Stimulated activated CD8-positive, alpha-beta memory T cell treated with anti-CD3 and anti-CD28 coated beads, Interleukin-15, amount 100 ng/mL, for 24 hours (primary cell): Measurements from ENCODE around the gene TMEM145.
"Not testable (repeated sequence)": the region's sequence is repeated elsewhere in the genome, so short reads cannot be mapped to it uniquely, and the experiment has no call there.

Experiments
- DNase-seq: peaks from one replicate; pipeline ENCODE4 v3.0.0-alpha.2; 2020; ENCODE audit warnings: low read depth

TMEM145 gene

DNA sequence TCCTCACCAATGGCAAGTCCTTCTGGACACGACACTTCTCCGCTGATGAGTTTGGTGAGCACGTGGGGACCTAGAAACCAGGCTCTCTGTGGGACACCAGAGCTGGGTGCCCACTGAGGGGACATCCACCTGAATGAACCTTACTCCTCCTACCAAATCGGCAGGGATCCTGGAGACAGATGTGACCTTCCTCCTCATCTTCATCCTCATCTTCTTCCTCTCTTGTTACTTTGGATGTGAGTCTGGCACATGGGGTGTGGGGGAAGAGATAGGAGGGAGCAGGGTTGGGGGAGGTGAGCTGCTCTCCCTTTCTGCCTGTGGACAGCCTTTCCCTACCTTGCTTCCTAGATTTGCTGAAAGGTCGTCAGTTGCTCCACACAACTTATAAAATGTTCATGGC, 1.9 kb downstream of the TMEM145 start:
- DNase-seq = no peak

DNA sequence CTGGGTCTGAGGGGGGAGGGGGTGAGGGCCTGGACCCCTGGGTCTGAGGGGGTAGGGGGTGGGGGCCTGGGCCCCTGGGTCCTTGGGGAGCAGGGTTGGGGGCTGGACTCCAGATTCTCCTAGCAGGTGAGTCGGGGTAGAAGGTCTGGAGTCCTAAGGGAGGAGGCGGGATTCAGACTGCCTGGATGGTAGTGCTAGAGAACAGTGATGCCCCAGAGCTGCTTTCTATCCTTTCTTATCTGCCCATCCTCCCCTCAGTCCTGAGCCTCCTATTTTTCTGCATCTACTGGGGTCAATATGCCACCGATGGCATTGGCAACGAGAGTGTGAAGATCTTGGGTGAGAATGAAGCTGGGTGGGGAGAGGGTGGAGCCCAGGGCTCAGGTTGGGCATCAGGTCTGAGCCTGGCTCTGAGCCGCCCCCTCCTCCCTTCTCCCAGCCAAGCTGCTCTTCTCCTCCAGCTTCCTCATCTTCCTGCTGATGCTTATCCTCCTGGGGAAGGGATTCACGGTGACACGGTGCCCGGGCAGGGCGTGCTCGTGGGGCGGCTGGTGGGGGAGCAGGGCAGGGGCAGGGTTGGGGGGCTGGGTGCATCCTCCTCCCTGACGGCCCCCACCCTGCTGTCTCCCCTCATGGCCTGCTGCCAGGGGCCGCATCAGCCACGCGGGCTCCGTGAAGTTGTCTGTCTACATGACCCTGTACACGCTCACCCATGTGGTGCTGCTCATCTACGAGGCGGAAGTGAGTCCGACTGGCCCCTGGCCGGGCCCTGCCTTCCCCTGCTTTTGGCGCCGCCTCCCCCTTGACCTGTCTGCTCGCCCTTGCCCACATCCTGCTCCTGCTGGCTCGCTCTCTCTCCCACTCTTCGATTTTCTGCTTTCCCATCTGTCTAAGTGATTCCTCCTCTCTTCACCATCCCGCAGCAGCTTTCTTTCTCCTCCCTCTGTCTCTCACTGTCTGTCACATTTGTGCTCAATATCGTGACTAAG, 3.4 kb downstream of the TMEM145 start:
- no peak for DNase-seq

DNA sequence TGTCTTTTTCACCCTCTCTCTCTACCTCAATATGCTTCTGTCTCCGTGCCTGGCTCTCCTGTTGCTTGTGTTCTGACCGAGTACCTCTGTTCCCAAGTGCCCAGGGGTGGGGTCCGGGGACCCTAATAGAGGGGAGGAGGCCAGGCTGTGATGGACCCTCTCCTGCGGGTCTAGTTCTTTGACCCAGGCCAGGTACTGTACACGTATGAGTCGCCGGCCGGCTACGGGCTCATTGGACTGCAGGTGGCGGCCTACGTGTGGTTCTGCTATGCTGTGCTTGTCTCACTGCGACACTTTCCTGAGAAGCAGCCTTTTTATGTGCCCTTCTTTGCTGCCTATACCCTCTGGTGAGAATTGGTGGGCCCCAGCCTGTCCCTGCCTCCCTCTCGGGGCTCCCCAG, 4.4 kb downstream of the TMEM145 start:
- no peak for DNase-seq

DNA sequence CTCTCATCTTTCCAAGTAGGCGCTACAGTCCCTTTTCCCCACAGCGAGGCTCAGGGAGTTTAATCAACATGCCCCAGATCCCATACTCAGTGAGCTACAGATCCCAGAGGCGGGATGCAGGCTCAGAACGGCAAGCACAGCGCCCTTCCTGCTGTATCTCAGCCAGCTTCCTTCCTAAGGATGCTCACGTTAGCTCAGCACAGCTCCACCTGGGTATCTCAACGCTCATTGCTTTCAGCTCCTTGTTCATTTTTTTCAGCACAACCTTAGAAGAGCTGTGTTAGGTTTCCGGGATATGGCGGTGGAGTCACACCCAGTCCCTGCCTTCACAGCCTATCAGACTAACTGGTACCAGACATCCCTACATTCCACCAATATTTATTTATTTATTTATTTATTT, 9.2 kb downstream of the TMEM145 start:
- DNase-seq = no peak

DNA sequence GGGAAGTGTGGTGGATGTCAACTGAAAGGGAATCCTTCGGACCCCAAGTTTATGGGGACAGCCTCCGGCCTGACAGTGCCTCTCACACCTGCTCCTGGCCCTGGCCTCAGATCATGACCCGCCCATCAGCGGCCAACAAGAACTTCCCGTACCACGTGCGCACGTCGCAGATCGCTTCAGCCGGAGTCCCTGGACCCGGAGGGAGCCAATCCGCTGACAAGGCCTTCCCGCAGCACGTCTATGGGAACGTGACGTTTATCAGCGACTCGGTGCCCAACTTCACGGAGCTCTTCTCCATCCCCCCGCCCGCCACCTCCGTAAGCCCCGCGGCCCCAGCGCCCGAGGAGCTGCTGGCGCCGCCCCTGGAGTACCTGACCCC, 10.4 kb downstream of the TMEM145 start:
- no peak for DNase-seq

DNA sequence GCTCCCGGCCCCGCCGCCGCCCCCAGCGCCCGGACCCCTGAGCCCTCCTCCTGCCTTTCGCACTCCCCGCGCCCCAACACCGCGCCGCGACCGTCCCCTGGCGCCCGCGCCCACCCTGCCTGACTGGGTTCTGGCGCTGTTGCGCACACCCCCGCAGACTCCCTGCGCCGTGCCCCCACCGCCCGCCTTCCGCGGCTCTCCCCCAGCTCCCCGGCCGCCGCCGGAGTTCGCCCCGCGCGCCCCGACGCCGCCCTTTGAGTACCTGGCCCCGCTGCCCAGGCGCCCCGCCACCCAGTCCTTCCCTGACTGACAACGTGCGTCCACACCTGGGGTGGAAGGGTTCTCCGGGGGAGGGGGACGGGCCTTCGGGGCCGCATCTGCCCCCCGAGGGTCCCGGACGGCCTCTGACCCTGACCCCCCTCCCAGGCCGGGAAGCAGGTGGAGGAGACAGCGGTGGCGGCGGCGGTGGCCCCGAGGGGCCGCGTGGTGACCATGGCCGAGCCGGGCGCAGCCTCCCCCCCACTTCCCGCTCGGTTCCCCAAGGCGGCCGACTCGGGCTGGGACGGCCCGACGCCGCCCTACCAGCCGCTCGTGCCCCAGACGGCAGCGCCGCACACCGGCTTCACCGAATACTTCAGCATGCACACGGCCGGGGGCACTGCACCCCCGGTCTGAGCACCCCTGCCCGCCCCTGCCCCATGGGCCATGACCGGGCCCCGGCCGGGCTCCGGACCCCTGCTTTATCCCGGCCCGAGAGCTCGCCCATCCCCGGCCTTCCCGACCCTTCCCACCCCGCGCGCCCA, 10.9 kb downstream of the TMEM145 start:
- DNase-seq = no peak

DNA sequence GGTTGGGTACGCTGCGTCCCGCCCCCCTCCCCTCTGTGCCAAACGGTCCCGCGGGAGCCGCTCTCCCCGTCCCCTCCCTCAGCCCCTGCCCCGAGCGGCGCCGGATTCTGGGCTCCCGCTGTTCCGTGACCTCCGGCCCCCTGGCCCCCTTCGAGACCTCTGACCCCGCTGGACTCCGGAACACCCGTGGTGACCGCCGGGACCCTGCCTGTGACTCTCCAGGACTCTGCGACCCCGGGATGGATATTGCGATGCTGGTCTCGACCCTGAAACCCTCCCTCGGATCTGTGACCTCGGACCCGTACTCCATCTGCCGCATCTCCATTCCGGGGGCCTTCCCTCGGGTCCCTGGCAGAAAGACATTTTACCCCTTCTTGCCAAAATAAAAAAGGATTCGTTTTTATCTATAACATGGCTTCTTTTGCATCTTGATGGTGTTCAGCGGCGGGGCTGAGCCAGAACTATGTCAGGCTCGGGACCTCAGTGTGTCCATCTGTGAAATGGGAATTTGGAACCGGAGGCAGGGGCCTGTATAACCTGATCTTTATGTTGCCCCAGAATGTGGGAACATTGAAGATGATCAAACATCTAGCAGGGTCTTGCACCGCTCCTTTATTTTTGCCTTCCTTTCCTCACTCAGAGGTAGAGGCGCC, 11.7 kb downstream of the TMEM145 start:
- DNase-seq = no peak

DNA sequence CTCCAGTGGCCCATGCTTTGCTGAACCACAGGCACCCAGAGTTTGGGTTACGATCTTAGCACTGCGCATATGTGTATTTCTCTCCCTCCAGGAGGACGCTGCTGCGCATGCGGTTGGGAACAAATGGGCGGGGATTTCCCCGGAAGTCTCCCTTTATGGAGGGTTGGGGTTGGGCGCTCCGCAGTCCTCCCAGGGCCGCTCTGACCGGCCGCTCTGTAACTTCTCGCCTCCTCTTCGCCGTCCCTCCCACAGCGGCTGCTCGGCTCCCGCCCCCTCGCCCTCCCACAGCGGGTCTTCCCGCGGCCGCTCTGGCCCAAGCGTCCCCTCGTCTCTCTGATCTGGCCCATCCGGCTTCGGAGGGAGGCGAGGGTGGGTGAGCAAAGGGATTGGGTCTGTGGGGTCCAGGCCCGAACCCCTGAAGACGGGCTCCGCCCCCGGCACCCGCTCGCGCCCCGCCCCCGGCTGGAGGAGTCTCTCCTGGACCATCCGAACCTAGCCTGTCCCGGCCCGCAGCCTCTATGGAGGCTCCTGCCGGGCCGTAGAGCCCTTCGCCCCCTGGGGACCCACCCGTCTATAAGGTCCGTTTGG, 12.3 kb downstream of the TMEM145 start, which contains the start of gene MEGF8:
Gene MEGF8 (plus strand): TSS at position 328 of the 588 bp plus-strand sequence. CDS start 609 bp downstream, outside the sequence.
- DNase-seq = peak; percentile 90

DNA sequence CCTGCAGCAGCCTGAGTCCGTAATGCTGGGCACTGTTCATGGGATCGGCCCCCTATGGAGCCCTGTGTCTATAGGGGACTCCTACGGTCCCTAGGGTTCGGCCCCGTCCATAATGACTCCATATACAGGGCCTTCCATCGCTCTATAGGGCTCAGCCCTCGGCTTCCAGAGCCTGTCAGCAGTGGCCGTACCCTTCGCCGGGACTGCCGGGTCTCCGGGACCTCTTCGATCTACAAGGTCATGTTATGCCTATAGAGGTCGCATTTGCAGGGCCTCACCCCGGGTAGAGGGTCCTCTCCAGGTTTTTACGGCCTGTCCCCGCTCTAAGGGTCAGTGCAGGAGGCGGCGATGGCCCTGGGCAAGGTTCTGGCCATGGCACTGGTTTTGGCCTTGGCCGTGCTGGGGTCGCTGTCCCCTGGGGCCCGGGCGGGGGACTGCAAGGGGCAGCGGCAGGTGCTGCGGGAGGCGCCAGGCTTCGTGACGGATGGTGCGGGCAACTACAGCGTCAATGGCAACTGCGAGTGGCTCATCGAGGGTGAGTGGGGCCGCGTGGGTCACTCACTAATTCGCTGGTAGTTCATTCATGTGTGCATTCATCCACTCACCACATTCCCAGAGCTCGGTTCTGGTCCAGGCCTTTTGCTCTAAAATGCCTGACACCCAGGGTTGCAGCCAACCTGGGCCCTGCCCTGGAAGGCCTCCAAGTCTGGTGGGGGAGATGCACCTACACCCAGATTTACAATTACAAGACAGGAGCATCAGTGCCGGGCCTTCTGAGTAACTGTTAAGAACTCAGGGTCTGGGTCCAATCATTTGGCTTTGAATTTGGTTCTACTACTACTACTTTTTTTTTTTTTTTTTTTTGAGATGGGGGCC, 13.0 kb downstream of the TMEM145 start:
- no peak for DNase-seq

DNA sequence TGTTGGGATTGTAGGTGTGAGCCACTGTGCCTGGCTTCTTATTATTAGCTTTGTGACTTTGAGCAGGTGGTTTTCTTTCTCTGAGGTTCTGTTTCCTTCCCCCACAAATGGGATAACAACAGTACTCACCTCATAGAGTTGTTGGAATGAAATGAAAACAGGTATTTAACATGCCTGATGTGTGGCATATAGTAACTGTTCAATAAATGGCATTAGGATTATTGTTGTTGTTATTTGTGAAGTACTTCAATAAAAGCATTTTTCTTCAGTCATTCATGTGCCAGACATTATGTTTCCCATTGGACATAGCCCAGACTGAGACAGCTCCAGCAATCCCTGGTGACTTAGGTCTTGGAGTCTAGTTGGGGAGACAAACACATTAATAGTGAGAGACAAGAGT, 13.9 kb downstream of the TMEM145 start:
- no peak for DNase-seq

DNA sequence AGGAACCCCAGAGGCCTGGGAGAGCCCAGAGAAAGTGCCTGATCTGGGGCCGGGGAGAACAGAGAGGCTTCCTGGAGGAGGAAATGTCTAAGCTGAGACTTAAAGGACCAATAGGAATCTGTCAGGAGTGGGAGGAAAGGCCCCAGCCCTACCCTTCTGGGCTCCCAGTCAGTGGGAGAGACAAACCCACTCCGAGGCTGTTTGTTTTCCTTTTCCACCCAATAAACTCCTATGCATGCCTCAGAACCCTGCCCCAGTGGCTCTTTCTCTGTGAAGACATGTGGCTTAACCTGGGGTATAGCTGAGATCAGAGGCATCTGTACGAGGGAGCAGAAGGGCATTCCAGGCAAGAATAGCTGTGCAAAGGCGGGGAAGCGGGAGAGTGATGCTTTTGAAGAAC, 14.3 kb downstream of the TMEM145 start:
- DNase-seq = no peak

DNA sequence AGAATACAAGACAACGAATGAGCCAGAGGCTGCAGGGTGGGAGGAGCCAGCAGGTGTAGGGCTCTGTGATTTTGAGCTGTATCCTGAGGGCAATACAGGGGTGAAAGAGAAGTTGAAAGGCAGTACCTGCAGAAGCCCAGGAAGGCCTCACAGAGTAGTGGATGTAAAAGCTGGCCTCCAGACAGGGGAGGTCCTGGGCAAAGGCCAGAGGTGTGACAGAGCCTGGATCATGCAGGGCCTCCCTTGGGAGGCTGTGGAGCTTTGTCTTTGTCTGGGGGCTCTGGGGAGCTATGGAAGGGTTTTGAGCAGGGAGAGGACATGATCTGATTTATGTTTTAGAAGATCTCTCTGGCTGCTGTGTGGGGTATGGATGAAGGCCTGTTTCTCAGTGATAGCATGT, 15.0 kb downstream of the TMEM145 start:
- DNase-seq = no peak

DNA sequence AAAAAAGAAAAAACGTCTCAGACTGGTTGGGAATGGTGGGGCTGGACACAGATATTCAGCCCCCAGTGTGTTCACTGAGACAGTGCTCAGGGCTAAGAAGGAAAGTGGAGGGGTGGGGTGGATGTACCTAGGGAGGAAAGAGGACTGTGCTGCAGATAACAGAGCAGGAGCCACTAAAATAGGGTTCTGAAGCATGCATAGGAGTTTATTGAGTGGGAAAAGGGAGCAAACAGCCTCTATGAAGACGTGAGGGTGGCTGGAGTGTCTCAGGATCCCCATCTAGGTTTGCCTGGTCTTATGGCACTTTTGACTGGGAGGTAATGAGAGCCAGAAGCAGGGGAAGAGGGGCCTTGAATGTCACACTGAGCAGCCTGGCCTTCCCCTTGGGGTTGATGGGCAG, 15.7 kb downstream of the TMEM145 start:
- no peak for DNase-seq

DNA sequence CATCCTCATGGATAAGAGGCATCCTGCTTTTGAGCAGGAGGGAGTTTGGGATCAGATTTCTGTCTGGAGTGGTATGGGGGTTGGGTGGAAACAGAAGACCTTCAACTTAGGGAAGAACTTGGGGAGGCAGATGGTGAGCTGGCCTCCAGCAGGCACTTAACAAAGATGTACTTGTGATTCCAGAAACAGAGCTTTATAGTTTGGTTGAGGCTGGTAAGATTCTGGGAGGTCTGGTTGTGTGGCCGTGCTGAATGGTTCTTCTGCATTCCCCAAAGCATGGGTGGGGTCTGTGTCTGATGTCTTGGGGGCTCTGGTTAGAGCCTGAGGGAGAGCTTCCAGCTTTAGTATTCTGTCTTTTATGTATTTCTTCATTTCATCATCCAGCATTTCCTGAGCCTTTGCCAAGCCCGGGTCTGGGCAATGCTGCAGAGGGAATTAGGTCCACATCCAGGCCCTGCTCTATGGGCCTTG, 17.2 kb downstream of the TMEM145 start:
- no peak for DNase-seq

DNA sequence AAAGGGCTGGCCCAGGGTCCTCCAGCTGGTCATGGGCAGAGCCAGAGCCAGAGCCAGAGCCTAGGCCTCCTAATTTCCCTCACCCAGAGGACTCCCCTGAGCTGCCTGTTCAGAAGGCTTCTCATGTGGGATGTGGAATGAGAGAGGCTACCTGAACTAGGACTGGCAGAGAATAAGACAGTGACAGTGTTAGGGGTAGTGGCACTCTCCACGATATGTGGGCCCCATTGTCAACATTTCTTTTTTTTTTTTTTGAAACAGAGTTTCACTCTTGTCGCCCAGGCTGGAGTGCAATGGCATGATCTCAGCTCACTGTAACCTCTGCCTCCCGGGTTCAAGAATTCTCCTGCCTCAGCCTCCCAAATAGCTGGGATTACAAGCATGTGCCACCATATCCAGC, 18.2 kb downstream of the TMEM145 start:
- not testable (repeated sequence) for DNase-seq

DNA sequence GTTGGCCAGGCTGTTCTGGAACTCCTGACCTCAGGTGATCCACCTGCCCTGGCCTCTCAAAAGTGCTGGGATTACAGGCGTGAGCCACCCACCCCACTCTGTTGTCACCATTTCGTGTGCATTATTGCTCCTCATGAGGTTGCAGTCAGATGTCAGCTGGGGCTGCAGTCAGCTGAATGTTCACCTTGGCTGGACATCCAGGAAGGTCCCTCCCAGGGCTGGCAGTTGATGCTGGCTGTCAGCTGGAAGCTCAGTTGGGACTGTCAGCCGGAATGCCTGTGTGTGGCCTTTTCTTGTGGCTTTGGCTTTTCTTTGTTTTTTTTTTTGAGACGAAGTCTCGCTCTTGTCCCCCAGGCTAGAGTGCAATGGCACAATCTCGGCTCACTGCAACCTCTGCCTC, 18.9 kb downstream of the TMEM145 start:
- DNase-seq = no peak

DNA sequence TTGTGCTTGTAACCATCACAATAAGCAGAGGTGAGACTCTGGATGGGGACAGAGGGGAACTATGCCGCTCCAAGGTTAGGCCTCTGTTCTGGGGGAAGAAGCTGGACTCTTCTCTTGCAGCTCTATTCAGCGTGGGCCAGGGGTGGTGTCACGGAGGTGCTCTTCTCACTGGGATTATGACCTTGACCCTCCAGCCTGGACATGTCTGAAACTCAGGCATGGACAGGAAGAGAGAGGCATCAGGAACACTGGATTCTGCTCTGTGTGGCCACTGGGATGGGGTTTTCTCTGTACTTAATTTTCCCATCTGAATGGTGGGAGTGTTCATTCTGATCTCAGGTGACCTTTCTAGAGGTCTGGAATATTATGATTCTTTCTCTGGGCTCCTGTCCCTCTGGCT, 19.9 kb downstream of the TMEM145 start:
- no peak for DNase-seq

DNA sequence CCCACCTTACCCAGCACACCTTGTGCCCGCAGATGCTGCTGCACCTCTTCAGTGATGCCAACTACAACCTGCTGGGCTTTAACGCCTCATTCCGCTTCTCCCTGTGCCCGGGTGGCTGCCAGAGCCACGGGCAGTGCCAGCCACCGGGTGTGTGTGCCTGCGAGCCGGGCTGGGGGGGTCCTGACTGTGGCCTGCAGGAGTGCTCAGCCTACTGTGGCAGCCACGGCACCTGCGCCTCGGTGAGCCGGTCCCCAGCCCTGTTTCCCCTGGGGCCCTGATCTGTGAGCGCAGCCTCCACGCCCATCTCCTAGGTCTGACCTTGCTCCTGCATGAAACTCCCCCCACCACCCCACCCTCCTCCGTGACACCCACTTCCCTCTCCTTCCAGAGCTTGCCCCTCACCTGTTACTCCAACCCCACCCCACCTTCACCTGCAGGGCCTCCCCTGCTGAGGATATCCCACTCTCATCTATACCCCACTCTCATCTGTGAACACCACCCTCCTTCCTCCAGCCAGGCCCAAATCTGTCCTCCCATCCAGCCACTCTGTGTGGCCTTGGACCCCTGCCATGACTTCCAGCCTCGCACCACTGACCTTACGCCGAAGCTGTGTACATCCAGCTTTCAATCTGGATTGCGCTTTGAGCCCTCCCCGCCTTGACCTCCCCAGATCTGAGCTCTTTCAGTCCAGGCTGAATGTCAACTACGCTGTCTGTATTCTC, 21.0 kb downstream of the TMEM145 start:
- DNase-seq = no peak

DNA sequence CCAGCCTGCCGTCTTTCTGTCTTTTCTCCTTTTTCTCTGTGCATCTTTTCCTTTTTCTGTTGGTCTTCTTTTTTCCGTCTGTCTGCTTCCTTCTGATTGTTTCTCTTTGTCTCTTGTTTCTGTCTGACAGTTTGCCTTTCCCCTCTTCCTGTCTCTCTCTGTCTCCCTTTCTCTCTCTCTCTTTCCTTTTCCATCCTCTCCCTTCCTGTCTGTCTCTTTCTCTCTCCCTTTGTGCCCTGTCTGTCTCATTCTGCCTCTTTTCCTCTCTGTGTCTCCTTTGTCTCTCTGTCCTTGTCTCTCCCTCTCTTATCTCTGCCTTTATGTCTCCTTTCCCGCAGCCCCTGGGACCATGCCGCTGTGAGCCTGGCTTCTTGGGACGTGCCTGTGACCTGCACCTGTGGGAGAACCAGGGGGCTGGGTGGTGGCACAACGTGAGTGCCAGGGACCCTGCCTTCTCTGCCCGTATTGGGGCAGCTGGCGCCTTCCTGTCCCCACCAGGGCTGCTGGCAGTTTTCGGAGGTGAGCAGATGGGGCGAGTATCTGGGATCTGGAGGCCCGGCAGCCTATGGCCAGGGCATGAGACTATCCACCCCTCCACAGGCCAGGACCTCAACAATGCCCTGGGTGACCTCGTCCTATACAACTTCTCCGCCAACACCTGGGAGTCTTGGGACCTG, 21.7 kb downstream of the TMEM145 start:
- DNase-seq = no peak
